Spleen (tissue), 11 donors: Measurements from ENCODE around the gene CCPG1. TPM values are rescaled to one million over a fixed set of nuclear protein-coding genes. Genes with fewer than 3 reads are reported as not detected.

Experiments
- DNase-seq: peaks from one replicate; pipeline ENCODE4 v3.0.0-alpha.2; 2020
- H3K27ac ChIP-seq, 8 donors: fragments of 200-600 bp; sonication (generic) in 7 of 8; 1 replicate in 4 of 8; 2 replicates in 4 of 8; pipeline versions ENCODE4 v1.5.0 to v1.8.0; 2016 to 2021; ENCODE audit warnings: inconsistent platforms in 4 of 8, mild to moderate bottlenecking in 4 of 8, moderate library complexity in 1 of 8
- H3K27me3 ChIP-seq, 7 donors: fragments of 200-600 bp; sonication (generic) in 6 of 7; replicated peaks in 1 of 7; 1 replicate in 4 of 7; 2 replicates in 3 of 7; pipeline versions ENCODE4 v1.5.0 to v1.8.0; 2016 to 2021; ENCODE audit warnings: inconsistent platforms in 3 of 7, mild to moderate bottlenecking in 1 of 7
- H3K36me3 ChIP-seq, 6 donors: fragments of 200-600 bp; sonication (generic) in 5 of 6; 1 replicate in 4 of 6; 2 replicates in 2 of 6; pipeline versions ENCODE4 v1.5.0 to v1.8.0; 2016 to 2021; ENCODE audit warnings: inconsistent platforms in 2 of 6
- H3K4me1 ChIP-seq, 6 donors: fragments of 200-600 bp; sonication (generic) in 5 of 6; 1 replicate in 3 of 6; 2 replicates in 3 of 6; pipeline versions ENCODE4 v1.5.0 to v1.8.0; 2016 to 2021; ENCODE audit warnings: inconsistent platforms in 3 of 6
- H3K4me3 ChIP-seq, 8 donors: fragments of 200-600 bp; sonication (generic) in 7 of 8; 1 replicate in 4 of 8; 2 replicates in 4 of 8; pipeline versions ENCODE4 v1.5.0 to v1.8.0; 2016 to 2021; ENCODE audit warnings: inconsistent platforms in 4 of 8, mild to moderate bottlenecking in 4 of 8, moderate library complexity in 2 of 8
- H3K9me3 ChIP-seq, 8 donors: fragments of 200-600 bp; sonication (generic) in 7 of 8; 1 replicate in 4 of 8; 2 replicates in 4 of 8; pipeline versions ENCODE4 v1.5.0 to v1.8.0; 2016 to 2021; ENCODE audit warnings: inconsistent platforms in 4 of 8
- POLR2A ChIP-seq, 3 donors: fragments of 450-650 bp; IDR thresholded peaks; one replicate each; pipeline ENCODE4 v1.5.1; 2017; ENCODE audit warnings: antibody characterized with exemption in 3 of 3, mild to moderate bottlenecking in 1 of 3
- POLR2AphosphoS5 ChIP-seq, 3 donors: sonication (generic); formaldehyde crosslinking; IDR thresholded peaks; one replicate each; pipeline ENCODE4 v1.5.1; 2017; ENCODE audit warnings: antibody characterized with exemption in 3 of 3
- WGBS, 5 donors: extraction: QIAGEN DNeasy Blood & Tissue Kit in 3 of 5; methylation state at CpG; one replicate each; pipeline versions ENCODE4 v1.1.5 to v1.1.7; 2013 to 2018; 5-methylcytosine and 5-hydroxymethylcytosine counted together
- intact Hi-C: fragments of 100-400 bp; cut with DNase I; formaldehyde crosslinking; loops from one replicate; pipeline ENCODE4 v1.15.0; 2023; ENCODE audit warnings: low total_unique reads
- polyA plus RNA-seq, 3 donors: library from polyadenylated mRNA; stranded (reverse); fragments of 200-250 nt; gene quantifications; one replicate each; pipeline ENCODE4 v1.2.1, GENCODE V29; 2013
- total RNA-seq, 7 donors: library from RNA; depleted of rRNA in 3 of 7; stranded (reverse); fragments of >200 nt in 3 of 7; fragmentation: NEBNext Ultra II Directional in 4 of 7; extraction: Animal tissue kit (Norgen Biotek cat#: 25700) in 4 of 7; gene quantifications; one replicate each; pipeline versions ENCODE4 v1.1.0 to v1.2.1, GENCODE V29; 2016 to 2021
- TF ChIP-seq, protein P1 (sequence below), 11 experiments: fragments of 200-600 bp in 7 of 11; fragments of 450-650 bp in 4 of 11; sonication (generic) in 4 of 11; IDR thresholded peaks in 8 of 11; conservative IDR thresholded peaks in 3 of 11; 1 replicate in 7 of 11; 2 replicates in 4 of 11; pipeline versions ENCODE4 v1.4.0 to v1.8.0; 2016 to 2021; ENCODE audit warnings: antibody characterized with exemption in 11 of 11, inconsistent platforms in 4 of 11, mild to moderate bottlenecking in 1 of 11
- donor health status: healthy with polysubstance abuse.
- donor health status: DM: no; HTN: no; CAD: no; lungs with moderate emphysema.
- donor health status: DM: no; HTN: no; CAD: no.
- donor health status: Bipolar disorder and iron deficiency.
- donor health status: healthy.
- donor health status: DM: no; HTN: no; CAD: no.
- donor health status: DM: yes; HTN: yes; CAD: no.

Gene CCPG1
- total and polyA plus RNA-seq, 10 donors: 9.5 to 103 (median 65.0) TPM

- H3K9me3 ChIP-seq: no peaks in the 10 kb centered on the region
- 92 to 100% (median 95%) methylated on average over 2 of the region's 2 CpGs for WGBS, 5 donors
- no peaks in the 10 kb centered on the region for H3K27me3 ChIP-seq
- TF ChIP-seq POLR2AphosphoS5 (IDR thresholded peaks at IDR 0.05) (no peak), POLR2A (IDR thresholded peaks at IDR 0.05) (no peak)
- TF ChIP-seq, protein P1, sequence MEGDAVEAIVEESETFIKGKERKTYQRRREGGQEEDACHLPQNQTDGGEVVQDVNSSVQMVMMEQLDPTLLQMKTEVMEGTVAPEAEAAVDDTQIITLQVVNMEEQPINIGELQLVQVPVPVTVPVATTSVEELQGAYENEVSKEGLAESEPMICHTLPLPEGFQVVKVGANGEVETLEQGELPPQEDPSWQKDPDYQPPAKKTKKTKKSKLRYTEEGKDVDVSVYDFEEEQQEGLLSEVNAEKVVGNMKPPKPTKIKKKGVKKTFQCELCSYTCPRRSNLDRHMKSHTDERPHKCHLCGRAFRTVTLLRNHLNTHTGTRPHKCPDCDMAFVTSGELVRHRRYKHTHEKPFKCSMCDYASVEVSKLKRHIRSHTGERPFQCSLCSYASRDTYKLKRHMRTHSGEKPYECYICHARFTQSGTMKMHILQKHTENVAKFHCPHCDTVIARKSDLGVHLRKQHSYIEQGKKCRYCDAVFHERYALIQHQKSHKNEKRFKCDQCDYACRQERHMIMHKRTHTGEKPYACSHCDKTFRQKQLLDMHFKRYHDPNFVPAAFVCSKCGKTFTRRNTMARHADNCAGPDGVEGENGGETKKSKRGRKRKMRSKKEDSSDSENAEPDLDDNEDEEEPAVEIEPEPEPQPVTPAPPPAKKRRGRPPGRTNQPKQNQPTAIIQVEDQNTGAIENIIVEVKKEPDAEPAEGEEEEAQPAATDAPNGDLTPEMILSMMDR (IDR thresholded peaks at IDR 0.05 in 8 of 11, conservative IDR thresholded peaks at IDR 0.05 in 3 of 11): no peak
- peaks cover 0 to 100% (median 41%) of the 10 kb centered on the region in 6 donors for H3K36me3 ChIP-seq
- no peaks in the 10 kb centered on the region for H3K4me1 ChIP-seq
- no peak for DNase-seq
- intact Hi-C loops: no loop called here
- no peak overlapping the region for H3K4me3 ChIP-seq
- no peak overlapping the region for H3K27ac ChIP-seq
These were observed 24.5 kb downstream of the CCPG1 start for GRCh38 chr15:55383687-55384086.

- intact Hi-C loops: no loop called here
- Histone ChIP-seq H3K27me3 (no peaks in the 10 kb centered on the region), H3K9me3 (no peaks in the 10 kb centered on the region), H3K36me3 (peaks cover 2 to 100% (median 50%) of the 10 kb centered on the region in 6 donors), H3K4me1 (no peaks in the 10 kb centered on the region), H3K4me3 (no peak overlapping the region), H3K27ac (no peak overlapping the region)
- TF ChIP-seq POLR2AphosphoS5 (IDR thresholded peaks at IDR 0.05) (no peak), POLR2A (IDR thresholded peaks at IDR 0.05) (no peak)
- TF ChIP-seq, protein P1 (IDR thresholded peaks at IDR 0.05 in 8 of 11, conservative IDR thresholded peaks at IDR 0.05 in 3 of 11): no peak
- DNase-seq: no peak
These were observed 26.6 kb downstream of the CCPG1 start for GRCh38 chr15:55381595-55381994.

GRCh38 chr15:55379095-55379494, 29.1 kb downstream of the CCPG1 start:
- H3K36me3 ChIP-seq: peaks cover 8 to 100% (median 57%) of the 10 kb centered on the region in 6 donors

GRCh38 chr15:55372701-55373440, 35.3 kb downstream of the CCPG1 start:
- Histone ChIP-seq H3K27ac (peak overlapping the region in 6 of 8 donors; percentile 19 to 56 (median 39)), H3K36me3 (peaks cover 8 to 100% (median 63%) of the 10 kb centered on the region in 6 donors), H3K9me3 (no peaks in the 10 kb centered on the region), H3K4me1 (peaks cover 6 to 17% (median 12%) of the 10 kb centered on the region in 6 donors), H3K4me3 (no peak overlapping the region), H3K27me3 (no peaks in the 10 kb centered on the region)
- no peak for DNase-seq
- TF ChIP-seq, protein P1 (IDR thresholded peaks at IDR 0.05 in 8 of 11, conservative IDR thresholded peaks at IDR 0.05 in 3 of 11): no peak
- TF ChIP-seq POLR2A (IDR thresholded peaks at IDR 0.05) (no peak), POLR2AphosphoS5 (IDR thresholded peaks at IDR 0.05) (no peak)
- WGBS, 5 donors: 12 to 25% (median 16%) methylated on average over 3 of the region's 3 CpGs
- intact Hi-C loops: no loop called here

More at GRCh38 chr15:55379095-55379494, 29.1 kb downstream of the CCPG1 start:
- no peak for DNase-seq
- H3K4me1 ChIP-seq: no peaks in the 10 kb centered on the region
- no peak for TF ChIP-seq POLR2A (IDR thresholded peaks at IDR 0.05)
- no peaks in the 10 kb centered on the region for H3K27me3 ChIP-seq
- no peaks in the 10 kb centered on the region for H3K9me3 ChIP-seq
- 91 to 93% (median 92%) methylated on average over 5 of the region's 5 CpGs for WGBS, 5 donors
- intact Hi-C loops: no loop called here
- no peak overlapping the region for H3K4me3 ChIP-seq
- H3K27ac ChIP-seq: no peak overlapping the region
